ENCODE results near the gene TOX3. TPM values are rescaled to one million over a fixed set of nuclear protein-coding genes. Genes with fewer than 3 reads are reported as not detected.
A peak's percentile ranks its signal among the peaks of the same experiment; 100 is the strongest.

Gene TOX3
- total RNA-seq, 1 donor from 2014 or later: 0.46 TPM

DNA sequence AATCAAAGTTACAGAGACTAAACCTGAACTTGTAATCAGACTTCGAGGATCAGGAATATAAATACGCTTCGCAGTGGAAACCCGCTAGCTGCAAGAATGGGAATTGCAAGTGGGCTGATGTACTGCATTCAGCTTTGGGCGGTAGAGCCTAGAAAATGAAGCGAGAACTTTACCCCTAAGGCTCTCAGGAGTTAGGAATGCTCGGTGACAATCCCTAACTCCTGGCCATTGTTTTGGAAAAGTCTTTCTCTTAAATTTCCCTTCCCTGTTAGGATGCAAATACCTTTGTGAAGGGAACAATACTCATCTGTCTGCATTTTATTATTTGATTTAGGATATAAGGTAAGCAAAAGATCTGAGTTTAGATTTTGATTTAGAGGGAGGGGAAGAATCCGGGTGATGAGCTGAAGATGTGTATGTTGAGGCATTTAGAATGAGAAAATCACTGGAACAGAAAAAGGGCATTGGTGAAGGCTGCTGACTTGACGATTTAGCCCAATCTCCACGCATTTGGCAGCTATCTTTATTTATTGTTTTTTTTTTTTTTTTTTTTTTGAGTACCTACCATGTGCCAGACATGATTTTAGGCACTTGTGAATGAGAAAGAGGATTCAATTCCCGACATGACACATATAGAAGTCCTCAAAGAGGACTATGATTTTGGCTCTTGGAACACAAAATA lies 2.2 kb upstream of the TOX3 start:
- no peak overlapping the region for H3K4me3 Mint-ChIP-seq (ENCODE audit: unreplicated experiment)
- no peak overlapping the region for H3K27ac Mint-ChIP-seq (ENCODE audit: unreplicated experiment)
- peaks cover 61% of the 10 kb centered on the region for H3K27me3 Mint-ChIP-seq (ENCODE audit: unreplicated experiment)
- TF ChIP-seq, protein P1, sequence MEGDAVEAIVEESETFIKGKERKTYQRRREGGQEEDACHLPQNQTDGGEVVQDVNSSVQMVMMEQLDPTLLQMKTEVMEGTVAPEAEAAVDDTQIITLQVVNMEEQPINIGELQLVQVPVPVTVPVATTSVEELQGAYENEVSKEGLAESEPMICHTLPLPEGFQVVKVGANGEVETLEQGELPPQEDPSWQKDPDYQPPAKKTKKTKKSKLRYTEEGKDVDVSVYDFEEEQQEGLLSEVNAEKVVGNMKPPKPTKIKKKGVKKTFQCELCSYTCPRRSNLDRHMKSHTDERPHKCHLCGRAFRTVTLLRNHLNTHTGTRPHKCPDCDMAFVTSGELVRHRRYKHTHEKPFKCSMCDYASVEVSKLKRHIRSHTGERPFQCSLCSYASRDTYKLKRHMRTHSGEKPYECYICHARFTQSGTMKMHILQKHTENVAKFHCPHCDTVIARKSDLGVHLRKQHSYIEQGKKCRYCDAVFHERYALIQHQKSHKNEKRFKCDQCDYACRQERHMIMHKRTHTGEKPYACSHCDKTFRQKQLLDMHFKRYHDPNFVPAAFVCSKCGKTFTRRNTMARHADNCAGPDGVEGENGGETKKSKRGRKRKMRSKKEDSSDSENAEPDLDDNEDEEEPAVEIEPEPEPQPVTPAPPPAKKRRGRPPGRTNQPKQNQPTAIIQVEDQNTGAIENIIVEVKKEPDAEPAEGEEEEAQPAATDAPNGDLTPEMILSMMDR (IDR thresholded peaks at IDR 0.05): peak; percentile 52
- DNase-seq (ENCODE audit: extremely low spot score, unreplicated experiment): no peak
- peaks cover 18% of the 10 kb centered on the region for H3K4me1 Mint-ChIP-seq (ENCODE audit: unreplicated experiment)
- no peaks in the 10 kb centered on the region for H3K36me3 Mint-ChIP-seq (ENCODE audit: unreplicated experiment)
- H3K9me3 Mint-ChIP-seq (ENCODE audit: unreplicated experiment): no peaks in the 10 kb centered on the region

DNA sequence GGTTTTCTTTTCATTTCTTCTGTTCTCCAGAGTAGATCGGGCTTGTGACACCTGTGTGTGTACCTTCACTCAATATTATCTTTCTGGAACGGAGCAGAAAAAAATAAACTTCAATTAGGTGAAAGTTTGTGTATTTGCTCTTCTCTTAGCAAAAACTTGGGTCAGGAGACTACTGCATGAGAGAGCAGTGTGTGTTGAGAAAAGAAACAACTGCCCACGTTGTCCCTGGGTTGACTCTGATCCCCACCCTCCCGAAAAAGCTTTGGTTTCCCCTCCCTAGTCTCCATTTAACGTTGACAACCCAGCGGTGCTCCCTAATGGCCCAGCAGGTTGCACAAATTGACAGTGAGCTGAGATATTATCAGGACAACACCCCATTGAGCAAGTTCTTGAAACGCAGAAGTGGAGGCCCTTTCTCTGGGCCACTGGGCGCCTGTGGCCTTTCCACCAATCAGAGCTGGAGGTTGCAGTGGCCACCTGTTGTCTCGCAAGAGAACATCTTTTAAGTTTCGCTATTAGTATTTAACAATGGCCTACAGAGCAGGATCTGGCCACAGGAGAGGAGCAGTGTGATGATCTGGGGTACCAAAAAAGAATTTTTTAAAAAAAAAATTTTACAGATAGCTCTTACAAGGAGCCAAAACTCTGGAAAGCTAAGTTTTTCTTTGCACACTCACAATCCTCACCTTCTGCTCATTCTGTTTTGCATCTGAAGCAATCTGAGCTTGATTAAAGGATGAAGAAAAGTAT lies 1.5 kb upstream of the TOX3 start:
- Mint-ChIP-seq H3K4me3 (ENCODE audit: unreplicated experiment) (no peak overlapping the region), H3K4me1 (ENCODE audit: unreplicated experiment) (peaks cover 18% of the 10 kb centered on the region), H3K27me3 (ENCODE audit: unreplicated experiment) (peaks cover 61% of the 10 kb centered on the region), H3K36me3 (ENCODE audit: unreplicated experiment) (no peaks in the 10 kb centered on the region), H3K9me3 (ENCODE audit: unreplicated experiment) (no peaks in the 10 kb centered on the region), H3K27ac (ENCODE audit: unreplicated experiment) (no peak overlapping the region)
- TF ChIP-seq, protein P1 (IDR thresholded peaks at IDR 0.05): no peak
- no peak for DNase-seq (ENCODE audit: extremely low spot score, unreplicated experiment)

DNA sequence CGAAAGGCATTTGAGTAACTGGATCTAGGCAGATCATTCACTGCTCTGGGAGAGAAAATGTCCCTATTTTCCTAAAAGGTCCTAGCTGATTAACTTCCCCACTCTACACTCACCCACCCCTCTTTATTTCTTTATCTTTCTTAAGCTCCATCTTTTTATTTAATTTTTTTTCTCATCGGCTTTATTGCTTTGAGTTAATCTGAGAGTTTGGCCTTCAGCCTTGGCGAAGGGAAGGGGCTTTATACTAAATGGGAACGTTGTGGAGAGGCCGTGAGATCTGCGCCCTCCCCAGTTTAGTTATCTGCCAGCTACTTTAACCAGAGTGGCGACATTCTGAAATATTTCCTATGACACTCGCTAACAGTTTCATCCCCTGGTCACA lies 882 bp upstream of the TOX3 start:
- H3K27me3 Mint-ChIP-seq (ENCODE audit: unreplicated experiment): peaks cover 66% of the 10 kb centered on the region
- no peaks in the 10 kb centered on the region for H3K36me3 Mint-ChIP-seq (ENCODE audit: unreplicated experiment)
- TF ChIP-seq, protein P1 (IDR thresholded peaks at IDR 0.05): no peak
- H3K27ac Mint-ChIP-seq (ENCODE audit: unreplicated experiment): no peak overlapping the region
- peak overlapping the region; percentile 75 for H3K4me3 Mint-ChIP-seq (ENCODE audit: unreplicated experiment)
- no peaks in the 10 kb centered on the region for H3K9me3 Mint-ChIP-seq (ENCODE audit: unreplicated experiment)
- no peak for DNase-seq (ENCODE audit: extremely low spot score, unreplicated experiment)
- H3K4me1 Mint-ChIP-seq (ENCODE audit: unreplicated experiment): peaks cover 18% of the 10 kb centered on the region

DNA sequence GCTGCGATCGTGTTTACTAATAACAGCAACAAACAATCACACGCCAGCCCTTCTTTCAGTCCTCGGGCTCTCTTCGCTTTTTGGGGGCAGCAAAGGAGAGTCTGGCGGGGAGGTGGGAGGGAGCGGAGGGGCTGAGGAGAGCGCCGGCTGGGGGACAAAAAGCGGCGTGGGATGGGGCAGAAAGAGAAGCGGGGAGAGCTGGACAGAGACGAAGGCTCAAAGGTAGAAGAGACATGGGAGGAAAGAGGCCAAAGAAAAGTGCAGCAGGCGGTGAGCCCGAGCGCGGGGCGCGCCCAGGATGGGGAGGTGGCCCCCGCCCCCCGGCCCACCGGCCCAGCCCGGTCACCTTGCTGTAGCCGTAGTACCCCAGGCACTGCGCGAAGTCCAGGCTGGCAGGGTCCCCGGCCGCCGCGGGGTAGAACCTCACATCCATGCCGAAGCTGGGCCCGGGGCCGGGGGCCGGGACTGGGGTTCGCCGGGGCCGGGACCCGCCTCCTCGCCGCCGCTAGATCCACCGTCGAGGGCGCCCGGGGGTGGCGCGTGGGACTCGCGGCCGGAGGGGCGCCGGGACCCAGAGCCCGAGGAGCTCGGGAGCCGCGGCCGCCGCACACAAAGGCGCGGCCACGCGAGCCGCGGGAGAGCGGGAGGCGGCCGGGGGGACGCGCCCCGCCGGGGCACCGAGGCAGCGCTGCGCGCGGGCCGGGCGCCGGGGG lies 496 bp downstream of the TOX3 start:
- Mint-ChIP-seq H3K36me3 (ENCODE audit: unreplicated experiment) (no peaks in the 10 kb centered on the region), H3K27ac (ENCODE audit: unreplicated experiment) (no peak overlapping the region), H3K9me3 (ENCODE audit: unreplicated experiment) (no peaks in the 10 kb centered on the region), H3K4me1 (ENCODE audit: unreplicated experiment) (peaks cover 18% of the 10 kb centered on the region), H3K4me3 (ENCODE audit: unreplicated experiment) (peak overlapping the region; percentile 66), H3K27me3 (ENCODE audit: unreplicated experiment) (peaks cover 66% of the 10 kb centered on the region)
- no peak for DNase-seq (ENCODE audit: extremely low spot score, unreplicated experiment)
- TF ChIP-seq, protein P1 (IDR thresholded peaks at IDR 0.05): no peak

DNA sequence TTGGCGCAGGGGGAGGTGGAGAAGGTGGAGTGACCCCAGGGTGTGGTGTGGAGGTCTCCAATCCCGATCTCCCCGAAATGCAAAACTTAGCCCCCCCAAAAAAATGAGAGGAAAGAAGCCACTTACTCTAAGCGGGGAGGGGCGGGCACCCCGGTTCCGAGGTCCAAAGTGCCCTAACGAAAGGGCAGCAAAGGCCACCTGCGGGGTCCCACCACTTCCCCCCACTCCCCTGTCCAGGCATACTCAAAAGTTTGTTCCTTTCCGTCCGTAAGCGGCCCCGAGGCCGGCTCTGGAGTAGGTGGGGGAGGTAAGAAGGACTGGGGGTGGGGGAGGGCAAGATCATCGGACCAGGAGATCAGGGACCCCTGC lies 1.1 kb downstream of the TOX3 start:
- TF ChIP-seq, protein P1 (IDR thresholded peaks at IDR 0.05): no peak
- Mint-ChIP-seq H3K9me3 (ENCODE audit: unreplicated experiment) (no peaks in the 10 kb centered on the region), H3K36me3 (ENCODE audit: unreplicated experiment) (no peaks in the 10 kb centered on the region), H3K27me3 (ENCODE audit: unreplicated experiment) (peaks cover 66% of the 10 kb centered on the region), H3K4me1 (ENCODE audit: unreplicated experiment) (peaks cover 18% of the 10 kb centered on the region), H3K4me3 (ENCODE audit: unreplicated experiment) (peak overlapping the region; percentile 66), H3K27ac (ENCODE audit: unreplicated experiment) (no peak overlapping the region)
- no peak for DNase-seq (ENCODE audit: extremely low spot score, unreplicated experiment)
